ENCODE data around the gene PNLIPRP2.

The PNLIPRP2 gene

GRCh38 chr10:116620423-116621400 lies at the start of gene PNLIPRP2:
PNLIPRP2 (plus strand) TSS chr10:116620953.
- DNase-seq, result no peak

GRCh38 chr10:116574797-116575196 lies 46.0 kb upstream of the PNLIPRP2 start:
- no peak for DNase-seq

- DNase-seq, result no peak
Measured at GRCh38 chr10:116587878-116588591, 32.7 kb upstream of the PNLIPRP2 start.

GRCh38 chr10:116588995-116589394 lies 31.8 kb upstream of the PNLIPRP2 start:
- no peak for DNase-seq

GRCh38 chr10:116589926-116590325 lies 30.8 kb upstream of the PNLIPRP2 start:
- no peak for DNase-seq

GRCh38 chr10:116590590-116591444 lies 29.9 kb upstream of the PNLIPRP2 start, which contains the start of gene PNLIPRP1:
PNLIPRP1 (plus strand) TSS chr10:116590959; CDS start chr10:116591130, 171 bp downstream.
- DNase-seq, result no peak

GRCh38 chr10:116593139-116593740 lies 27.5 kb upstream of the PNLIPRP2 start:
- no peak for DNase-seq

- DNase-seq, result no peak
Measured at GRCh38 chr10:116594525-116595035, 26.2 kb upstream of the PNLIPRP2 start.

- DNase-seq, result no peak
Measured at GRCh38 chr10:116596062-116596461, 24.7 kb upstream of the PNLIPRP2 start.

GRCh38 chr10:116597543-116597942 lies 23.2 kb upstream of the PNLIPRP2 start:
- no peak for DNase-seq

GRCh38 chr10:116598329-116598728 lies 22.4 kb upstream of the PNLIPRP2 start:
- no peak for DNase-seq

- DNase-seq, result no peak
Measured at GRCh38 chr10:116599991-116600390, 20.8 kb upstream of the PNLIPRP2 start.

GRCh38 chr10:116602648-116603400 lies 17.9 kb upstream of the PNLIPRP2 start:
- DNase-seq, result no peak

GRCh38 chr10:116606061-116606483 lies 14.7 kb upstream of the PNLIPRP2 start:
- DNase-seq, result no peak

GRCh38 chr10:116607336-116607735 lies 13.4 kb upstream of the PNLIPRP2 start:
- no peak for DNase-seq

GRCh38 chr10:116608686-116609594 lies 11.8 kb upstream of the PNLIPRP2 start:
- DNase-seq, result no peak

GRCh38 chr10:116610443-116611152 lies 10.2 kb upstream of the PNLIPRP2 start:
- DNase-seq, result no peak

- DNase-seq, result no peak
Measured at GRCh38 chr10:116611153-116611545, 9.6 kb upstream of the PNLIPRP2 start.

GRCh38 chr10:116612107-116612769 lies 8.5 kb upstream of the PNLIPRP2 start:
- DNase-seq, result no peak
